ENCODE results near the gene UCK2.

Gene UCK2

DNA sequence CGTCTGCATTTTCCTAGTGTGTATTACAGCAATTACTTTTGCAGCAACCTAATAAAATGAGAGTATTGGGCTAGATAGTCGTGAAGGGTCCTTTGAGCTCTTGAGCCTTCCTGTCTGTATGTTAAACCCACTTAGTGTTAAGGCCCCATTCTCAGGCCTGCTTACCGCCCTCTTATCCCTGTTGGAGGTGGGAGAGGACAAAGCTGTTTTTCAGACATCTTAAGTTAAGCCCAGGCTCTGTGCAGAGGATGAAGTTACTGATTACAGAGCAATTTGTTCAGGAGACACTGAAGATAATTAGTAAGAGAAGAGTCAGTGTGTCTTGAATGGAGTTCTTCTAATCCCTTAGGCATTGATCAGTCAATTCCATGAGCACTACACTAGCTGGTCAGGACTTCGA, 114.6 kb downstream of the UCK2 start:
- TF ChIP-seq, protein P1, sequence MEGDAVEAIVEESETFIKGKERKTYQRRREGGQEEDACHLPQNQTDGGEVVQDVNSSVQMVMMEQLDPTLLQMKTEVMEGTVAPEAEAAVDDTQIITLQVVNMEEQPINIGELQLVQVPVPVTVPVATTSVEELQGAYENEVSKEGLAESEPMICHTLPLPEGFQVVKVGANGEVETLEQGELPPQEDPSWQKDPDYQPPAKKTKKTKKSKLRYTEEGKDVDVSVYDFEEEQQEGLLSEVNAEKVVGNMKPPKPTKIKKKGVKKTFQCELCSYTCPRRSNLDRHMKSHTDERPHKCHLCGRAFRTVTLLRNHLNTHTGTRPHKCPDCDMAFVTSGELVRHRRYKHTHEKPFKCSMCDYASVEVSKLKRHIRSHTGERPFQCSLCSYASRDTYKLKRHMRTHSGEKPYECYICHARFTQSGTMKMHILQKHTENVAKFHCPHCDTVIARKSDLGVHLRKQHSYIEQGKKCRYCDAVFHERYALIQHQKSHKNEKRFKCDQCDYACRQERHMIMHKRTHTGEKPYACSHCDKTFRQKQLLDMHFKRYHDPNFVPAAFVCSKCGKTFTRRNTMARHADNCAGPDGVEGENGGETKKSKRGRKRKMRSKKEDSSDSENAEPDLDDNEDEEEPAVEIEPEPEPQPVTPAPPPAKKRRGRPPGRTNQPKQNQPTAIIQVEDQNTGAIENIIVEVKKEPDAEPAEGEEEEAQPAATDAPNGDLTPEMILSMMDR (IDR thresholded peaks at IDR 0.05; ENCODE audit: low read depth, low read length) = no peak
- in situ Hi-C loops (cut with HindIII; ENCODE audit: low sequenced_read_pairs) = no loop called here
- no peak for DNase-seq (ENCODE audit: low read depth, low spot score)
- no peak overlapping the region for H3K4me3 ChIP-seq (ENCODE audit: low read depth, low read length)

DNA sequence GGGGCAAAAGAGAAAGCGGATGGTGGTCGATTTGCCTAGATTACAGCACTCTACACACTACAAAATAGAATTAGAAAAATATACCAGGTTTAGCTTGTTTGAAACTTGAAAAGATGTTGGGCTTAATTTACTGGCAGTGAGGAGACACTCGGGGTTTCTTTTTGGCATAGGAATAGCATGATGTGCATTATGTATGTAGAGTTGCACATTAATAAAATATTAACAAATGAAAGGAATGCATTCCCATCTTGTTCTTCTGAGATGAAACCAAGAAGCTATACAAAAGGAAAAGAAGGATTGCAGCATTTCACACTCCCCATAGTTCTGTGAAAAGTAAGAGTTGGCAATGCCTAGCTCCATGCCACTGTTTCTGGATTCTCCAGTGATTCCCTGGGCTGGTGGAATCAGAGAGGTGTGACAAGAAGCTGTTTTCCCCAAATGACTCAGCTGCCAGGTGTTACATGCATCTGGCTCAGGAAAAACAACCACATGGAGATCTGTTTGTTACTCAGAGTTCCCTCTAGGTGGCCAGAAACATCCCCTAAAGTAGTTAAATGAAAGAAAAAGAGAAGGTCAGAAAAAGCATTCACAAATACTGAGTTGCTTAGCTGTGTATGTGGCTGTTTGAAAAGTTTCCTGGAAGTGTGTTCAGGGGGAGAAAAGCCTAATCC, 115.6 kb downstream of the UCK2 start:
- no peak overlapping the region for H3K4me3 ChIP-seq (ENCODE audit: low read depth, low read length)
- DNase-seq (ENCODE audit: low read depth, low spot score) = no peak
- TF ChIP-seq, protein P1 (IDR thresholded peaks at IDR 0.05; ENCODE audit: low read depth, low read length) = no peak
- in situ Hi-C loops (cut with HindIII; ENCODE audit: low sequenced_read_pairs) = no loop called here

DNA sequence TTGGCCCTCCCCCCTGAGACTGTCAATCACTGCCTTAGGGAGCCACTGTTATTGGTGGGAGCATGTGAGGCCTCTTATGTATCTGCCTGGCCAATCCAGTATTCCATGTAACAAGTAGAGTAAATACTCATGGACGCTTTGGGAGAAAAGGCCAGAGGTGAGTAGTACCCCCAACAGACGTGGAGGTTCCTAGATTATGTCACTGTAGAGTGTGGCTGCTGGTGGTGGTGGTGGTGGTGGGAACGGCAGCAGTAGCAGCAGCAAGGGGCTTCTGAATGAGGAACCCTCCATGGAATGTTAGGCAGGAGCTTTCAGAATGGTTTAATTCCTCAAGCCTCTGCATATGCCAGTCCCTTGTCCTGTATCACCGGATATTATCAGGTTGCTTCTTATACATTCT, 118.5 kb downstream of the UCK2 start:
- H3K4me3 ChIP-seq (ENCODE audit: low read depth, low read length) = no peak overlapping the region
- in situ Hi-C loops (cut with HindIII; ENCODE audit: low sequenced_read_pairs) = no loop called here
- TF ChIP-seq, protein P1 (IDR thresholded peaks at IDR 0.05; ENCODE audit: low read depth, low read length) = no peak
- no peak for DNase-seq (ENCODE audit: low read depth, low spot score)

DNA sequence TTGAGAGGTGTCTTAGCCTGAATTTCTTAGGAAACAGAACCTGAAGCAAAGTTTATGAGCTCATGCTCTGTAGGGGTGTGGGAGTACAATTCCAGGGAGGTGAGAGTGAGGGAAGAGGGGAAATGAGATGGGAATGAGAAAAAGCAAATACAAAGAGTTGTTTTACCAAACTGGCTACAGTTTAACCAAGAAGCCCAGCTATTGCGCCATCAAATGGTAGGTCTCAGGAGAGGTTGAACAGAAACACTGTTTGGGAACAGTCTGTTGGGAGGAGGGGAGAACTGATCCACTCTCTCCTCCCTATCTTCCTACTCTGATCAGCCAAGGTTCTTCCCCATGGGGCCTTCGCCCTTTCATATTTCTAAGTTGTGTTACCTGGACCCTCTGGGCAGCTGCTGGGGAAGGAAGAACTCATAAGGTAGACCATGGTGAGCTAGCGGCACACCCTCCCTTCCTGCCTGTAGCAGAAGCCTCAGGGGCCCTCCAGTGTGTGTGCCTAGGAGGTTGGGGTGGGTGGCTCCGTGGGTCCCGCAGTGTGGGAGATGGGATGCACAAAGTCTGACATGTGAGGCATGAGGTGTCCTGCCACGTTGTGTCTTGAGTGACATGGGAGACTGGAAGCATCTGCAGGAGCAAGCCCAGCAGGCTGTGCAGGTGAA, 120.5 kb downstream of the UCK2 start:
- H3K4me3 ChIP-seq (ENCODE audit: low read depth, low read length) = no peak overlapping the region
- TF ChIP-seq, protein P1 (IDR thresholded peaks at IDR 0.05; ENCODE audit: low read depth, low read length) = no peak
- in situ Hi-C loops (cut with HindIII; ENCODE audit: low sequenced_read_pairs) = no loop called here
- DNase-seq (ENCODE audit: low read depth, low spot score) = no peak

DNA sequence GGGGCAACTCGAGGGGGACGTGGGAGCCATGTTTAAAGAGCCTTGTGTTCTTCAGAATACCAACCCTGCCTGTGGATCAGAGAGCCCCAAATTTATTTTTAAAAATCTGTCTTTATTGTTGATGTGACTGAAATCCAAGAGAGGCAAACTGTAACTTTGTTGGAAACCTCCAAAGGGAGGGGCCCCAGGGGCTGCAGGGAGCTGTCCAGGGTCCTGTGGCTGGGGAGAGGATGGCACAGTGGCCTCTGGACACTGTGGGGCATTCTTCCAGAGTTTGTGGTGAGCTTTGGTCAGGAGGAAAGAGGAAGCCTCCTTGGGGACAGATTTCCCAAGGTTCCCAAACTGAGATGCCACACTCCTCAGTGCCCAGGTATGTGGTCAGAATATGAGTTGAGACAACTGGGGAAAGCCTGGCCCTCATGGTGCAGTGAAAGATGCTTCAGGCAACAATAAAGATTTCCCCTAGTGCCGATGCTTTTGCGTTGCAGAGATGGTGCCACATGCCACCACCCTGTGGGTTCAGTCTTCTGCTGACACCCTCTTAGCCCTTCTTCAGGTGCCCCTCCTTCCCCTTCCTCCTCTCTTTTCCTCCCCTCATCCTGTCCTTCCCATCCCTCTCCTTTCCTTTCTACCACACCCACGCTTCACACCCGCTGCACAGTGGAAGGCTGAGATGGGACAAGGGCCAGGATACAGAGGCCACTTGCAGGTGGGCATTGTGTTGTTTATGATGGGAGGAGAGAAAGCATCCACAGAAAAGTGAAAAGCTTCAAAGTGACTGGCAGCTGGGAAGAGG, 122.1 kb downstream of the UCK2 start:
- no peak overlapping the region for H3K4me3 ChIP-seq (ENCODE audit: low read depth, low read length)
- DNase-seq (ENCODE audit: low read depth, low spot score) = no peak
- TF ChIP-seq, protein P1 (IDR thresholded peaks at IDR 0.05; ENCODE audit: low read depth, low read length) = no peak
- in situ Hi-C loops (cut with HindIII; ENCODE audit: low sequenced_read_pairs) = no loop called here

DNA sequence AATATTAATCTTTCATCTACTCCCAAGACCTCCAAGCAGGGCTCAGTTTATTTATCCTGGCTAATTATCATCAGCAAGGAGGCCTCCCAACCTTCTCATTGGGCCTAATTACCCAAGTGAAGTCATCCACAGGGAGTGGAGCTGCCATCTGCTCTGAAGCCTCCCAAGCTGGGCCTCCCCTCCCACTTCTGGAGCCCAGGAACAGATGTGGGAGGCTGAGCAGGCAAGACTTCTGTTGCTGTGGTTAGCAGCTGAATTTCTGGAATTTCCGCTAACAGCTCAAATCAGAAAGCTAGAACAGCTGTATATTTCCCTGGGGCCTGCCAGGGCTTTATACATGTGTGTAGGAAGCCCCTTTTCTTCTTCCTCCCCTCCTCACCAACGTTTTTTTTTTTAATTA, 127.5 kb downstream of the UCK2 start:
- H3K4me3 ChIP-seq (ENCODE audit: low read depth, low read length) = no peak overlapping the region
- peak; percentile 24 for DNase-seq (ENCODE audit: low read depth, low spot score)
- in situ Hi-C loops (cut with HindIII; ENCODE audit: low sequenced_read_pairs) = no loop called here
- TF ChIP-seq, protein P1 (IDR thresholded peaks at IDR 0.05; ENCODE audit: low read depth, low read length) = no peak

Data from astrocyte of the spinal cord (primary cell).